Measurements from ENCODE around the gene CCNA2.

Gene CCNA2

GRCh38 chr4:121823505-121824170, at the start of gene CCNA2:
Gene CCNA2 (minus strand): TSS chr4:121823883. CDS start chr4:121823628, 255 bp downstream.
- DNase-seq, result peak; percentile 44

- peak; percentile 14 for DNase-seq
Measured at GRCh38 chr4:121869841-121870822, 46.4 kb upstream of the CCNA2 start, which contains the start of gene BBS7. Gene BBS7 (minus strand): TSS chr4:121870474. CDS start chr4:121870313, 161 bp downstream.

GRCh38 chr4:121863799-121864198, 40.1 kb upstream of the CCNA2 start:
- DNase-seq, result no peak

GRCh38 chr4:121861426-121861825, 37.7 kb upstream of the CCNA2 start:
- no peak for DNase-seq

- DNase-seq, result no peak
Measured at GRCh38 chr4:121860121-121860520, 36.4 kb upstream of the CCNA2 start.

GRCh38 chr4:121851354-121851753, 27.7 kb upstream of the CCNA2 start:
- no peak for DNase-seq

- DNase-seq, result no peak
Measured at GRCh38 chr4:121846662-121847061, 23.0 kb upstream of the CCNA2 start.

GRCh38 chr4:121842862-121843261, 19.2 kb upstream of the CCNA2 start:
- no peak for DNase-seq

GRCh38 chr4:121838136-121838535, 14.5 kb upstream of the CCNA2 start:
- no peak for DNase-seq

- DNase-seq, result no peak
Measured at GRCh38 chr4:121829511-121829910, 5.8 kb upstream of the CCNA2 start.

- no peak for DNase-seq
Measured at GRCh38 chr4:121827853-121828252, 4.2 kb upstream of the CCNA2 start.

GRCh38 chr4:121824950-121825349, 1.3 kb upstream of the CCNA2 start:
- no peak for DNase-seq

- DNase-seq, result no peak
Measured at GRCh38 chr4:121824171-121824527, 466 bp upstream of the CCNA2 start.

- DNase-seq, result no peak
Measured at GRCh38 chr4:121822796-121823504, 733 bp downstream of the CCNA2 start.

GRCh38 chr4:121822047-121822446, 1.6 kb downstream of the CCNA2 start:
- DNase-seq, result no peak

- DNase-seq, result no peak
Measured at GRCh38 chr4:121819216-121819965, 4.3 kb downstream of the CCNA2 start.

GRCh38 chr4:121818215-121818614, 5.5 kb downstream of the CCNA2 start:
- DNase-seq, result no peak

- no peak for DNase-seq
Measured at GRCh38 chr4:121817701-121818100, 6.0 kb downstream of the CCNA2 start.

GRCh38 chr4:121817006-121817405, 6.7 kb downstream of the CCNA2 start:
- no peak for DNase-seq

- DNase-seq, result no peak
Measured at GRCh38 chr4:121814756-121815155, 8.9 kb downstream of the CCNA2 start.

- no peak for DNase-seq
Measured at GRCh38 chr4:121811122-121811521, 12.6 kb downstream of the CCNA2 start.

- DNase-seq, result no peak
Measured at GRCh38 chr4:121806411-121806810, 17.3 kb downstream of the CCNA2 start.

GRCh38 chr4:121801715-121802075, 22.0 kb downstream of the CCNA2 start:
- DNase-seq, result no peak
